Karpas-422 (cell line): ENCODE results near the gene FTCD. TPM values are rescaled to one million over a fixed set of nuclear protein-coding genes. Genes with fewer than 3 reads are reported as not detected.

Source experiments
- DNase-seq: peaks from one replicate; pipeline ENCODE4 v3.0.0-alpha.2; 2015
- H2AFZ ChIP-seq: fragments of 200-600 bp; sonication (generic); 2 replicates; pipeline ENCODE4 v1.6.1; 2014; ENCODE audit warnings: antibody characterized with exemption, low read length, mixed read lengths
- H3K27ac ChIP-seq: fragments of 200-600 bp; sonication (generic); 2 replicates; pipeline ENCODE4 v1.5.1; 2014; ENCODE audit warnings: mild to moderate bottlenecking, low read length, moderate library complexity
- H3K27me3 ChIP-seq: fragments of 200-600 bp; sonication (generic); 2 replicates; pipeline ENCODE4 v1.6.1; 2014; ENCODE audit warnings: low read length, mixed read lengths
- H3K36me3 ChIP-seq: fragments of 200-600 bp; sonication (generic); 2 replicates; pipeline ENCODE4 v1.6.1; 2014; ENCODE audit warnings: low read length, mixed read lengths; ENCODE audit not compliant: insufficient read depth
- H3K4me1 ChIP-seq: fragments of 200-600 bp; sonication (generic); 2 replicates; pipeline ENCODE4 v1.6.1; 2014; ENCODE audit warnings: mild to moderate bottlenecking, low read length, mixed read lengths
- H3K4me2 ChIP-seq: fragments of 200-600 bp; sonication (generic); 2 replicates; pipeline ENCODE4 v1.6.1; 2014; ENCODE audit warnings: low read length, low read depth, mild to moderate bottlenecking; ENCODE audit not compliant: poor library complexity, severe bottlenecking
- H3K4me3 ChIP-seq: fragments of 200-600 bp; sonication (generic); 2 replicates; pipeline ENCODE4 v1.5.1; 2014; ENCODE audit warnings: mild to moderate bottlenecking, antibody characterized with exemption, low read length, mixed read lengths
- H3K79me2 ChIP-seq: fragments of 200-600 bp; sonication (generic); 2 replicates; pipeline ENCODE4 v1.6.1; 2014; ENCODE audit warnings: mild to moderate bottlenecking, low read length, mixed read lengths
- H3K9ac ChIP-seq: fragments of 200-600 bp; sonication (generic); 2 replicates; pipeline ENCODE4 v1.6.0; 2014; ENCODE audit warnings: low read length
- H3K9me2 ChIP-seq: fragments of 200-600 bp; sonication (generic), shearing (Covaris generic); replicated peaks from 2 replicates; pipeline ENCODE4 v1.6.0; 2014; ENCODE audit warnings: mild to moderate bottlenecking, low read length, moderate library complexity; ENCODE audit not compliant: insufficient read depth
- H3K9me3 ChIP-seq: fragments of 300-700, 200-600 bp; sonication (generic); 2 replicates; pipeline ENCODE4 v1.6.1; 2014; ENCODE audit warnings: low read length, mixed read lengths
- H4K20me1 ChIP-seq: fragments of 200-600 bp; sonication (generic); 2 replicates; pipeline ENCODE4 v1.6.1; 2014; ENCODE audit warnings: mild to moderate bottlenecking, antibody characterized with exemption, low read length, low read depth; ENCODE audit not compliant: insufficient read depth
- total RNA-seq: library from RNA; depleted of rRNA; stranded (reverse); fragments of >200 nt; shearing (Covaris generic); gene quantifications from 2 replicates; pipeline ENCODE4 v1.2.3, GENCODE V29; 2014; ENCODE audit warnings: low replicate concordance; rRNA removed

Gene FTCD
- total RNA-seq, 1 experiment from 2014 or later = not detected

DNA sequence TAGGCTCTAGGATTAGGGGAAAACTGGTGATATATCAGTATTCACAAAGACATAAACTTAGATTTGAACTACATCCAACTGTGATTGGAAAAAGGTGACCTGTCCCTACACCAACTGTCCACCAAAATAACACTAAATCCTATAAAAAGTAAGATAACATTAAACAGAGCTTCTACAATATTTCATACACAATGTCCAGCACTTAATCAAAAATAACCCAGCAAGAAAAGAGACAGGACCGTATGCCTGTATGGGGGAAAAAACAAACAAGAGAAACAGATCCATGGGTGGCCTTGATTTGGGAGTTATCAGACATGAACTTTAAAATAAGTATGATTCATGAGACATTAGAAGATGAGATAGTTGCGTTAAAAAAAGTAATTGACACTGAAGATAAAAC lies 67.2 kb downstream of the FTCD start:
- Histone ChIP-seq H3K4me3 (no peak overlapping the region), H3K36me3 (no peaks in the 10 kb centered on the region), H2AFZ (no peak overlapping the region), H3K4me1 (no peaks in the 10 kb centered on the region), H3K9ac (no peak overlapping the region), H3K27ac (no peak overlapping the region), H3K9me2 (no peaks in the 10 kb centered on the region), H3K4me2 (no peak overlapping the region), H4K20me1 (no peaks in the 10 kb centered on the region), H3K79me2 (no peaks in the 10 kb centered on the region), H3K9me3 (peaks cover 8% of the 10 kb centered on the region; the same call in 1 of the 2 replicates), H3K27me3 (no peaks in the 10 kb centered on the region; the same call in 1 of the 2 replicates)
- no peak for DNase-seq

- Histone ChIP-seq H3K4me3 (no peak overlapping the region), H3K9me2 (no peaks in the 10 kb centered on the region), H2AFZ (no peak overlapping the region), H3K9me3 (peaks cover 8% of the 10 kb centered on the region; the same call in 1 of the 2 replicates), H4K20me1 (no peaks in the 10 kb centered on the region), H3K9ac (no peak overlapping the region), H3K4me1 (no peaks in the 10 kb centered on the region), H3K36me3 (no peaks in the 10 kb centered on the region), H3K27me3 (no peaks in the 10 kb centered on the region; the same call in 1 of the 2 replicates), H3K4me2 (no peak overlapping the region), H3K27ac (no peak overlapping the region), H3K79me2 (no peaks in the 10 kb centered on the region)
- DNase-seq = no peak
Observed at GRCh38 chr21:46087641-46088040, 67.7 kb downstream of the FTCD start.

Other genes with a start within 250 kb of the FTCD start
- gene COL6A1, start 173.8 kb downstream of the FTCD start, total RNA-seq = not detected in 2 replicates
- gene COL6A2, start 57.5 kb downstream of the FTCD start, total RNA-seq = not detected in 2 replicates
- 16.7 and 21.5 TPM in 2 replicates for gene SPATC1L, start 28.9 kb upstream of the FTCD start, total RNA-seq
- gene LSS, start 73.2 kb upstream of the FTCD start, total RNA-seq = 40.3 and 62.0 TPM in 2 replicates
- gene MCM3AP, start 130.0 kb upstream of the FTCD start, total RNA-seq = 60.5 and 139 TPM in 2 replicates
- 38.5 and 88.4 TPM in 2 replicates for gene YBEY, start 130.8 kb upstream of the FTCD start, total RNA-seq
- gene C21orf58, start 168.3 kb upstream of the FTCD start, total RNA-seq = 13.9 and 31.5 TPM in 2 replicates
- gene PCNT, start 168.6 kb upstream of the FTCD start, total RNA-seq = 31.5 and 31.7 TPM in 2 replicates